Thoracic aorta endothelial cell (primary cell): ENCODE data around the gene MOBP. TPM values are rescaled to one million over a fixed set of nuclear protein-coding genes. Genes with fewer than 3 reads are reported as not detected.

Experiments used
- total RNA-seq: library from RNA; depleted of rRNA; stranded (reverse); fragments of >200 nt; gene quantifications from 2 replicates; pipeline ENCODE4 v1.2.3, GENCODE V29; 2012

Gene MOBP
- total RNA-seq: 0.07 and 0.13 TPM in 2 replicates

GRCh38 chr3:39467394-39468107 is at the start of gene MOBP:
TSS of gene MOBP (plus strand) at chr3:39467680. CDS start at chr3:39502070, 34,390 bp downstream.

Other genes with a start within 250 kb of the MOBP start
- gene CX3CR1, start 187.6 kb upstream of the MOBP start, total RNA-seq: not detected in 2 replicates
- gene CCR8, start 138.0 kb upstream of the MOBP start, total RNA-seq: not detected in 2 replicates
- 17.4 and 19.1 TPM in 2 replicates for gene SLC25A38, start 84.3 kb upstream of the MOBP start, total RNA-seq
- 1,325 and 1,423 TPM in 2 replicates for gene RPSA, start 61.0 kb upstream of the MOBP start, total RNA-seq